Stimulated activated CD4-positive, alpha-beta T cell treated with anti-CD3 and anti-CD28 coated beads, TNF-alpha, amount 100 ng/mL, for 24 hours (primary cell): ENCODE results near the gene NOP10.

Source experiments
- DNase-seq, 3 experiments: peaks; one replicate each; pipeline ENCODE4 v3.0.0-alpha.2; 2020; ENCODE audit warnings: low read depth in 3 of 3

NOP10 gene

GRCh38 chr15:34332553-34333120 is 10.3 kb downstream of the NOP10 start:
- no peak for DNase-seq

- DNase-seq = no peak
Observed at GRCh38 chr15:34331809-34332208, 11.1 kb downstream of the NOP10 start.

- no peak for DNase-seq
Observed at GRCh38 chr15:34330279-34330678, 12.7 kb downstream of the NOP10 start.

- DNase-seq = no peak
Observed at GRCh38 chr15:34329006-34329405, 13.9 kb downstream of the NOP10 start.

DNA sequence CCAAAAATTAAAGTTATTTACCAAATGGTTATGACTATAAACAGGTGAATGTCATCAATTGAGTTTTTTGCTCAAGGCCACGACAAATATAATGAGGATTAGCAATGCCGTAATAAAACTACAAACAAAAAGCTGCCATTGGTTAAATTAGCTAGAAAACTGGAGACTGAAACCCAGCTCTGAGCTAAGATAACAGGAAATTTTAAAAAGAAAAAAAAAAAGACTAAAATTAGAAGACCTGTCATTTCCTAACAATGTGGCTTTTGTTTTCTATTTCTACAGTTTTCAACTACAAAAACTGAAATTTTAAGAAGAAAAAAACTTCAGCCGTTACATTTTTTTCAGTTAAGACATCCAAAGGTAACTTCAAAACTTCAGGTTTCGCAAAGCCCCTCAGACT is 15.0 kb downstream of the NOP10 start:
- no peak for DNase-seq

DNA sequence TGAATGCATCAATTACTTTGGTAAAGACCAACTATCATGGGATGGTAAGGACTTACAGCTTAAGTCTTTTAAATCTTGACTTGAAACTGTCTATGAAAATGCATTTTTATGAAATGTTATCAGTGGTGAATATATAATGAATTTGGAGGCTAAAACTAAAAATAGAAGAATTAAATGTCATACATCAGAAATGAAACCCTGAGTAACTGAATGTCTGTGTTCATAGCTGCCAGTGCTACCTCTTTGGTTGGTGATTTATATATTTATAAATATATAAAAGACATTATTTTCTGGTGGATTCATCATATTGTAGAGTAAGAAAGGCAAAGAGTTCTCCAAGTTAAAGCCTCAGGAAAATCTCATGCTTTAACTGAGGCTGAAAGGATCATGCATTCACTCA is 17.6 kb downstream of the NOP10 start:
- no peak for DNase-seq

DNA sequence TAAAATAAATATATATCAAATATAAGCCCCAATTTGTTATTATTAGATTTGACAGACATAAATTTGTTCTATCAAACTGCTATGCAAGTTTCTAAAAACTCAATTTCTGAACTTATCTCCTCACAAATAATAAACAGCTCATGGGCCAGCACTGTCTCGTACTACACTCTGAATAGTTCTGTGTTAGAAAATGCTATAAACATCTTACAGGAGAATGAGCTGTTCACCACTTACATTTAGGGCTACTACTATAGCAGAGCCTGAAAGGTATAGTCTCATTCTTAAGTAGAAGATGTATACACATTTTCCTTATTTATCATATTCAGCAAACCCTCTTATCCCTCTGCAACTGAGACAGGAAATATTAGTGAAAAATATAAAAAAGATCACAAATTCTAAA is 18.0 kb downstream of the NOP10 start:
- no peak for DNase-seq

GRCh38 chr15:34323217-34323616 is 19.7 kb downstream of the NOP10 start:
- DNase-seq = no peak

DNA sequence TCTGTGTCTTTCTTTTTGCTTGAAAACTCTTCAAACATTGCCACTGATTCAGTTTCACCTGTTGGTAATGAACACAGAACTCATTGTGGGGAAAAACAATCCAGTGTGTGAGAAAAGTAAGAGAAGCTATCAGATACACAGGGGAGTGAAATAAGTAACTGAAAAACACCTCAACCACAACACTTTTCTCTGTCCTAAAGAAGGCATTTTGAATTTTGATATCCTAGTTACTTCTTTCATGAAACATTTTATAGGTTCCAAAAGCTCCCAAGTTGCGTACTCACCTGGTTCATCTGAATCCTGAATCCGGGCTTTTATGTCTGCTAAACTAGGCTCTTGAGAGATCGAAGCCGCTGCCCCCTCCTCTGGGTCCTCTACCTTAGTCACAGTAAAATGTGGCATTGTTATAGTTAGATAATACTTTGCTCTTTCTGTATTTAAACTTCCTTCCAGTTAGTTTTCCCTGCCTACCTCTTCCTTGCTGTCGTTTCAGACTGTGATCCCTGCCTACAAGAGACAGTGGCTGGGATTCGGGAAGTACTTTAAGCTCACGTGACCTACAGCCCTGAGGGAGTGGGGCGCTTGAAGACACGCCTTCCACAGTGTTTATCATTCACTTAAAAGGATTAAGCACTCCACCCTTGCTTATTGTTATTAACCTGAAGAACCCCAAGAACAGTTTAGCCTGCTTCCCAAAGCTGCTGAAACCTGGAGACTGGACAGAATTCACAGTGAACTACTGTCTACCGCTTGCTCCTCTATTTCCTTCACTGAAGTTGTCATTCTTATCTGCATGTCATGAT is 24.5 kb downstream of the NOP10 start:
- no peak for DNase-seq

DNA sequence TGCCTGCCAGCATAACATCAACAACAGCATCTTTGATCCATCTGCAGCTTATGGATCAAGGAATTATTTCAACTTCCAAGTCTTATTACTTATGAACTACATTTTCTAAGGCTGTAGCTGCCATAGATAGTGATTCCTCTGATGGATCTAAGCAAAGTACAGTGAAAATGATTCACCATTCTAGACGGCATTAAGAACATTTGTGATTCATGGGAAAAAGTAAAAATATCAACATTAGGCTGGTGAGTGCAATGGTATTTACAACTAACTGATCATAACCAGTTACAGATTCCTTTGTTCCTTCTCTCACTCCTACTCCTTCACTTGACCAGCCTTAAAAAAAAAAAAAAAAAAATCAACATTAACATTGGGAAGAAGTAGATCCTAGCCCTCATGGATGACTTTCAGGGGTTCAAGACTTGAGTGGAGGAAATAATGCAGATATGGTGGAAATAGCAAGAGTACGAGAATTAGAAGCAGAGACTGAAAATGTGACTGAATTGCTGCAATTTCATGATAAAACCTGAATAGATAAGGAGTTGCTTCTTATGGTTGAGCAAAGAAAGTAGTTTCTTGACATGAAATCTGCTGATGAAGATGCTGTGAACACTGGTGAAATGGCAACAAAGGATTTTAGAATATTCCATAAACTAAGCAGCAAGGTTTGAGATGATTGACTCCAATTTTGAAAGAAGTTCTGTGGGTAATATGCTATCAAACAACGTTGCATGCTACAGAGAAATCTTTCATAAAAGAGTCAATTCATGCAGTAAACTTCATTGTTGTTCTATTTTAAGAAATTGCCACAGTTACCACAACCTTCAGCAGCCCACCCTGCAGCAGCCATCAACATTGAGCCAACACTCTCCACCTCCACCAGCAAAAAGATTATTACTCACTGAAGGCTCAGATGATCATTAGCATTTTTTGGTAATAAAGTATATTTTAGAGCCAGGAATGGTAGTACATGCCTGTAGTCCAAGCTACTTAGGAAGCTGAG is 28.1 kb downstream of the NOP10 start:
- DNase-seq = no peak

DNA sequence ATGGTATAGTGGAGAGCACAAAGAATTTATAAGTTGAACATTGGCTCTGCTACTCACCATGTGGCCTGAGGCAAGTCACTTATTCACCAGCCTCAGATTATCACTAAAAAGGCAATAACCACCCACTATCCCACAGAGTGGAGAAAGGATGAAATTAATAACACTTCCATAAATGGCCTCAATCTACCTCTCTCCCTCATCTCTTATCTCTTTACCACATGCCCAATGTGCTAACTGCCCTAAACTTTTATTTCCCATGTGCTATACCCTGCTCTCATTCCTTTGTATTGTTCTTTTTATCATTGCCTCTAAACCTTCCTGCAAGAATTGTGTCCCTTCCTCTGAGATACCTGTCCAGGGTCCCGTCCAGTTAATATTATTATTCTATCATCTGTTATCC is 31.4 kb downstream of the NOP10 start:
- no peak for DNase-seq

- no peak for DNase-seq
Observed at GRCh38 chr15:34304613-34305012, 38.3 kb downstream of the NOP10 start.

- DNase-seq = no peak
Observed at GRCh38 chr15:34301058-34301457, 41.9 kb downstream of the NOP10 start.

DNA sequence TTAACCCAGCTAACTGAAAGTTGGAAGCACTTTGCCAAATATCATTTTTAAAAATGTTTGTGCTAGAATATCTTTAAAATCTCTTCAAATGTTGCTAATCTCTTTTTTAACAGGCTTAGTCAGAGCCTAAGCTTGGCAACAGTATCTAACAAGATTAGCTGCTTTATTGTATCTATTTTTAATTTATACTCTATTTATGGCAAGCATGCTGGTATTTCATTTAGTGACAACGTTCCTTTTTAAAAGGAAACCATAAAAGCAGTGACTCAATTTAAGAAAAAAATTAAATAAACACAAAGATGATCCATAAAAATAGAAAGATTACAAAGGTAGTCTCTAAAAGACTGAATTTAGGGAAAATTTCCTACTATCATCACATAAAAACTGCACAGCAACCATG is 45.9 kb downstream of the NOP10 start:
- no peak for DNase-seq

- DNase-seq = no peak
Observed at GRCh38 chr15:34292621-34293020, 50.3 kb downstream of the NOP10 start.
